ENCODE measurements around the gene SERPING1. TPM values are rescaled to one million over a fixed set of nuclear protein-coding genes. Genes with fewer than 3 reads are reported as not detected.

The SERPING1 gene
- total and polyA plus RNA-seq, 2 of the 13 experiments (the other 11 are each of a cell fraction or from before 2014, with no cell fraction given): 2.0 to 10.4 TPM

DNA sequence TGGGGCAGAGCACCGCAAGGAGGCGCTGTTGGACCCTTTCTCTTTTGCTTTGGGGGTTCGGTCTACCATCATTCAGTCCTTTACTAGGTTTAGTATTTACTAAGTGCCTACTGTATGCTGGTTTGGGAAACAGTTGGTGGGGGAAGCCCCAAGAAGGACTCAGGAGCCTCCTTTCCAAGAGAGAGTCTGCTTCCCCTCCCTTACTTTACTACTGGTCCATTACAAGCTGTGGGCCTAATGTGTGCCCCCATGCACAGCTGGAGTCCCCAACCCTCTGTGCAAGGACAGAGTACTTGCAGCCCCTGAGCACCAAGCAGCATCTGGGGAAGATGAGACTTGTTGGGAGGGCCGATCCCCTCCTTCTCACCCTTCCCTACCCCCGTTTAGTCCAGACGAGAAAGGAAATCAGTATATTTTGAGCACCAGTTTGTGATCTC lies 29.1 kb upstream of the SERPING1 start (continued):
- TF ChIP-seq E2F1 (CRISPR knock-in tag; IDR thresholded peaks at IDR 0.05) (no peak), ZNF468 (CRISPR knock-in tag; IDR thresholded peaks at IDR 0.05) (no peak), NPAS2 (CRISPR knock-in tag; IDR thresholded peaks at IDR 0.05; ENCODE audit: borderline replicate concordance) (0 out of 2 replicates have a peak, but pooled peaks have one; percentile 41), ZMAT5 (CRISPR knock-in tag; IDR thresholded peaks at IDR 0.05; ENCODE audit: borderline replicate concordance, low read depth) (no peak), NKX3-1 (CRISPR knock-in tag; IDR thresholded peaks at IDR 0.05) (no peak; the same call in 1 of the 2 replicates), PCBP2 (optimal IDR thresholded peaks at IDR 0.05; ENCODE audit: low read depth, low read length, poor library complexity, severe bottlenecking) (no peak), MAF1 (CRISPR knock-in tag; IDR thresholded peaks at IDR 0.05; ENCODE audit: borderline replicate concordance) (no peak), TMF1 (CRISPR knock-in tag; IDR thresholded peaks at IDR 0.05; ENCODE audit: low read depth) (no peak), NFIC (IDR thresholded peaks at IDR 0.05; ENCODE audit: low read length) (no peak), ZKSCAN1 (IDR thresholded peaks at IDR 0.05; ENCODE audit: low read length) (peak; percentile 75; the same call in 1 of the 2 replicates)
- TF ChIP-seq, protein P1, sequence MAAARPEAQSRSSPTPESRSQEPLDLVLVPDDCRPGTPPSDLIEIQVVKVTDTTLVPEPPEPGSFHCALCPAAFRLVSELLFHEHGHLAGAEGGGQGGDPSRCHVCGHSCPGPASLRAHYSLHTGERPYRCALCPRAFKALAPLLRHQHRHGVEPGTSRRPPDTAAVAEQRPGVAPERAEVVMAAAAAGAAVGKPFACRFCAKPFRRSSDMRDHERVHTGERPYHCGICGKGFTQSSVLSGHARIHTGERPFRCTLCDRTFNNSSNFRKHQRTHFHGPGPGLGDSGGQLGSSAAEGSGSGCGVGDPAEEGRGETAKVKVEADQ (CRISPR knock-in tag; IDR thresholded peaks at IDR 0.05; ENCODE audit: borderline replicate concordance): 0 out of 2 replicates have a peak, but pooled peaks have one; percentile 36
- TF ChIP-seq, protein P2, sequence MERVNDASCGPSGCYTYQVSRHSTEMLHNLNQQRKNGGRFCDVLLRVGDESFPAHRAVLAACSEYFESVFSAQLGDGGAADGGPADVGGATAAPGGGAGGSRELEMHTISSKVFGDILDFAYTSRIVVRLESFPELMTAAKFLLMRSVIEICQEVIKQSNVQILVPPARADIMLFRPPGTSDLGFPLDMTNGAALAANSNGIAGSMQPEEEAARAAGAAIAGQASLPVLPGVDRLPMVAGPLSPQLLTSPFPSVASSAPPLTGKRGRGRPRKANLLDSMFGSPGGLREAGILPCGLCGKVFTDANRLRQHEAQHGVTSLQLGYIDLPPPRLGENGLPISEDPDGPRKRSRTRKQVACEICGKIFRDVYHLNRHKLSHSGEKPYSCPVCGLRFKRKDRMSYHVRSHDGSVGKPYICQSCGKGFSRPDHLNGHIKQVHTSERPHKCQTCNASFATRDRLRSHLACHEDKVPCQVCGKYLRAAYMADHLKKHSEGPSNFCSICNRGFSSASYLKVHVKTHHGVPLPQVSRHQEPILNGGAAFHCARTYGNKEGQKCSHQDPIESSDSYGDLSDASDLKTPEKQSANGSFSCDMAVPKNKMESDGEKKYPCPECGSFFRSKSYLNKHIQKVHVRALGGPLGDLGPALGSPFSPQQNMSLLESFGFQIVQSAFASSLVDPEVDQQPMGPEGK (CRISPR knock-in tag; IDR thresholded peaks at IDR 0.05): peak; percentile 28; the same call in 1 of the 2 replicates
